ENCODE results near the gene VASH2.
A peak's percentile ranks its signal among the peaks of the same experiment; 100 is the strongest.
"Not testable (repeated sequence)": the region's sequence is repeated elsewhere in the genome, so short reads cannot be mapped to it uniquely, and the experiment has no call there.

Gene VASH2

DNA sequence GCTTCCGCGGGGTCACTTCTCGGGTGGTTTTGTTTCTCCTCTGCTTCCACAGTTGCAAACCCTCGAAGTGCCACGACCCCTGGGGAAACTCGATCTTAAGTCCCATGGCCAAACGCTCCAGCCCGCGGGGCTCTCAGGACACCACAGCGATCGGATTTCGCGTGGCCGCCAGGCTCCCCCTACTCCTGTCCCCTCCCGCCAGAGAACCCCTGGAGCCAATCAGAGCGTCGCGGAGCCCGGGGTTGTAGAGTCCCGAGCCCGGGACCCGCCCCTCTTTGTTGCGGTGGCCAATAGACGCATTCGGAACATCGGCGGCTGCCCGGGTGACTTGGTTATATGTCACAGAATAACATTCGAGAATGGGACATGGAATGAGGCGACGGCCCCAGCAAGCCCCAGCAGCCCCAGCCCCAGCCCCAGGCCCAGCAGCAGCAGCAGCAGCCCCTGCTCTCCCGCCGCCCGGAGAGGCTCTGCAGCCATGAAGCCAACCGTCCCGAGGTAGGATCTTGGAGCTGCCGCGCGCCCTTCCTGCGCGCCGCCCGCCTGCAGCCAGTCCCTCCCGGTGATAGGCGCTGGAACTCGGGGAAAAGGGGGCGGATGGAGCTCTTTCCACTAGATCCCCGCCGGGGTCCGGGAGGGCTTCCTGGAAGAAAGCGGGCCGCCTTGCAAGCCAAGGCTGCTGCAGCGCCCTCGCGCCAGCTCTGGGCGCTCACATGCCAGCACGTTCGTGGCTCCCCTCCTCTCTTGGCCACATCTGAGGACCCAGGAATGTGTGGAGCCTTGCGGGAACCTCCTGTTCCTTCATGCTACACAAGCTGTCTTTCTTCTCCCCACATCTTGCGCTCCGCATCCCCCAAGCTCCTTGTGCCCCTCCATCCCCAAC, at the start of gene VASH2:
VASH2 (plus strand) TSS at position 299 of the 883 bp plus-strand sequence. CDS start 1,002 bp downstream, outside the sequence.
- Histone ChIP-seq H3K27me3 (peaks cover 77% of the 10 kb centered on the region), H3K9me3 (no peaks in the 10 kb centered on the region), H3K4me3 (ENCODE audit: low read depth in 1 of 2, low read length in 1 of 2) (peak within 1 kb of the TSS; percentile 44 to 55), H3K27ac (no peak within 1 kb of the TSS), H3K36me3 (no peaks in the 10 kb centered on the region), H3K4me1 (ENCODE audit: control insufficient read depth in 1 of 2, insufficient read depth in 1 of 2, low read depth in 1 of 2, low read length in 1 of 2) (peaks cover 12 to 18% of the 10 kb centered on the region in 2 experiments)
- TF ChIP-seq, protein P1, sequence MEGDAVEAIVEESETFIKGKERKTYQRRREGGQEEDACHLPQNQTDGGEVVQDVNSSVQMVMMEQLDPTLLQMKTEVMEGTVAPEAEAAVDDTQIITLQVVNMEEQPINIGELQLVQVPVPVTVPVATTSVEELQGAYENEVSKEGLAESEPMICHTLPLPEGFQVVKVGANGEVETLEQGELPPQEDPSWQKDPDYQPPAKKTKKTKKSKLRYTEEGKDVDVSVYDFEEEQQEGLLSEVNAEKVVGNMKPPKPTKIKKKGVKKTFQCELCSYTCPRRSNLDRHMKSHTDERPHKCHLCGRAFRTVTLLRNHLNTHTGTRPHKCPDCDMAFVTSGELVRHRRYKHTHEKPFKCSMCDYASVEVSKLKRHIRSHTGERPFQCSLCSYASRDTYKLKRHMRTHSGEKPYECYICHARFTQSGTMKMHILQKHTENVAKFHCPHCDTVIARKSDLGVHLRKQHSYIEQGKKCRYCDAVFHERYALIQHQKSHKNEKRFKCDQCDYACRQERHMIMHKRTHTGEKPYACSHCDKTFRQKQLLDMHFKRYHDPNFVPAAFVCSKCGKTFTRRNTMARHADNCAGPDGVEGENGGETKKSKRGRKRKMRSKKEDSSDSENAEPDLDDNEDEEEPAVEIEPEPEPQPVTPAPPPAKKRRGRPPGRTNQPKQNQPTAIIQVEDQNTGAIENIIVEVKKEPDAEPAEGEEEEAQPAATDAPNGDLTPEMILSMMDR (IDR thresholded peaks at IDR 0.05): no peak

DNA sequence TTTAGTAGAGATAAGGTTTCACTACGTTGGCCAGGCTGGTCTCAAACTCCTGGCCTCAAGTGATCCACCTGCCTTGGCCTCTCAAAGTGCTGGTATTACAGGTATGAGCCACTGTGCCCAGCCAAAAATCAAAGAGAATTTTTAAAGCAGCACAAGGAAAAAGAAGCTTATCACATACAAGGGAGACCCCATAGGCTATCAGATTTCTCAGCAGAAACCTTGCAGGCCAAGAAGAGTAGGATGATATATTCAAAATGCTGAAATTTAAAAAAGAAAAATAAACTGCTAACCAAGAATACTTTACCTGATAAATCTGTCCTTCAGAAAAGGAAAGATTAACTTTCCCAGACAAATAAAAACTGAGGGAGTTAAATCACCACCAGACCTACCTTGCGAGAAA, 49.1 kb upstream of the VASH2 start:
- Histone ChIP-seq H3K27ac (no peak overlapping the region), H3K4me1 (ENCODE audit: control insufficient read depth in 1 of 2, insufficient read depth in 1 of 2, low read depth in 1 of 2, low read length in 1 of 2) (peaks cover 0 to 19% of the 10 kb centered on the region in 2 experiments), H3K9me3 (no peaks in the 10 kb centered on the region), H3K4me3 (ENCODE audit: low read depth in 1 of 2, low read length in 1 of 2) (no peak overlapping the region), H3K36me3 (peaks cover 25% of the 10 kb centered on the region), H3K27me3 (no peaks in the 10 kb centered on the region)
- TF ChIP-seq, protein P1 (IDR thresholded peaks at IDR 0.05): no peak

DNA sequence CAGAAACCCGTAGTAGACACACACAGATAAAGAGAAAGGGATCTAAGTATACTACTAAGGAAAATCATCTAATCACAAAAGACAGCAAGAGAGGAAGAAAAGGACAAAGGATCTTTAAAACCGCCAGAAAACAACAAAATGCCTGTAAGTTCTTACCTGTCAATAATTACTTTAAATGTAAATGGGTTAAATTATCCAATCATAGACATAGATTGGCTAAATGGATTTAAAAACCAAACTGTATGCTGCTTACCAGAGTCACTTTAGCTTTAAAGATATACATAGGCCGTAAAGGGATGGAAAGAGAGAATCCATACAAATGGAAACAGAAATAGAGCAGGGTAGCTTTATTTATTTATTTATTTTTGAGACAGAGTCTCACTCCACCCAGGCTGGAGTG, 48.3 kb upstream of the VASH2 start:
- Histone ChIP-seq H3K4me1 (ENCODE audit: control insufficient read depth in 1 of 2, insufficient read depth in 1 of 2, low read depth in 1 of 2, low read length in 1 of 2) (peaks cover 0 to 18% of the 10 kb centered on the region in 2 experiments), H3K27ac (no peak overlapping the region), H3K9me3 (no peaks in the 10 kb centered on the region), H3K36me3 (peaks cover 23% of the 10 kb centered on the region), H3K27me3 (no peaks in the 10 kb centered on the region), H3K4me3 (ENCODE audit: low read depth in 1 of 2, low read length in 1 of 2) (no peak overlapping the region)
- TF ChIP-seq, protein P1 (IDR thresholded peaks at IDR 0.05): no peak

DNA sequence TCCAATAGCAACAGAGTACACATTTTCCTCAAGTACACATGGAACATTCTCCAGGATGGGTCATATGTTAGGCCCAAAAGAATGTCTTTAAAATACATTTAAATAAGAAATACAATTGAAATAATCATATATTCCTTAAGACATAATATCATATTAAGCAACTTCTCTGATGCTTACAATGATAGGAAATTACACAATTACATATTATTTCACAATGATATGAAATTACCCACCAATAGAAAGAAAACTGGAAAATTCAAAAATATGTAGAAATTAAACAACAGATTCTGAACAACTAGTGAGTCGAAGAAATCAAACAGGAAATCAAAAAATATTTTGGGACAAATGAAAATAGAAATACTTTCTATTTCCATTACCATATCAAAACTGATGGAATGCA, 46.7 kb upstream of the VASH2 start:
- TF ChIP-seq, protein P1 (IDR thresholded peaks at IDR 0.05): no peak
- Histone ChIP-seq H3K4me3 (ENCODE audit: low read depth in 1 of 2, low read length in 1 of 2) (no peak overlapping the region), H3K4me1 (ENCODE audit: control insufficient read depth in 1 of 2, insufficient read depth in 1 of 2, low read depth in 1 of 2, low read length in 1 of 2) (peaks cover 0 to 11% of the 10 kb centered on the region in 2 experiments), H3K27me3 (no peaks in the 10 kb centered on the region), H3K9me3 (no peaks in the 10 kb centered on the region), H3K27ac (no peak overlapping the region), H3K36me3 (peaks cover 12% of the 10 kb centered on the region)

DNA sequence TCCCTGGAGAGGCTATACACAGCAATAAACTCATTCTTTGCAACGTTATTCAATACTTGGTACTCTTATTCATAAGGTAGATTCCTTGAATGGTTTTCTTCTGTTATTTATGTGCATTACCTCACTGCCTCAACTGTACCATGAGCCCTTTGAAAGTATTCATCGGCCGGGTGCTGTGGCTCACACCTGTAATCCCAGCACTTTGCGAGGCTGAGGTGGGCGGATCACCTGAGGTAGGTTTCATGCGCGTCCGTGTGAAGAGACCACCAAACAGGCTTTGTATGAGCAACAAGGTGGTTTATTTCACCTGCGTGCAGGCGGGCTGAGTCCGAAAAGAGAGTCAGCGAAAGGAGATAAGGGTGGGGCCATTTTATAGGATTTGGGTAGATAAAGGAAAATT, 42.3 kb upstream of the VASH2 start:
- H3K27ac ChIP-seq; H3K4me1 ChIP-seq (ENCODE audit: control insufficient read depth in 1 of 2, insufficient read depth in 1 of 2, low read depth in 1 of 2, low read length in 1 of 2); H3K9me3 ChIP-seq; H3K36me3 ChIP-seq; H3K27me3 ChIP-seq; H3K4me3 ChIP-seq (ENCODE audit: low read depth in 1 of 2, low read length in 1 of 2): not testable (repeated sequence)

DNA sequence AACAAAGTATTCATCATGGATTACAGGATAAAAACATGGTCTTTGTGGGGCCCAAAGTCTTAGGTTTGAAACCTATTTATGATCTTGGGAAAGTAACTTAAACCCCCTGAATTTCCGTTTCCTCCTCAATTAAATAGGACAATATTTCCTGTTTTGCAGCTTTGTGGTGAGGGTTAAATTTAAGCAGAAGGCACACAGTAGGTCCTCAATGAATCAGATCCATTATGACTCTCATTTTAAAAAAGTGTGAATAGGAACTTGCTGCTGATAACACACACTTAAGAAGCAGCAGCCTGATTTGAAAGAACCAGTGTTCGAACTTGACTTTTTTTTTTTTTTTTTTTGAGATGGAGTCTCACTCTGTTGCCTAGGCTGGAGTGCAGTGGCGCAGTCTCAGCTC, 41.4 kb upstream of the VASH2 start:
- TF ChIP-seq, protein P1 (IDR thresholded peaks at IDR 0.05): no peak
- no peaks in the 10 kb centered on the region for H3K9me3 ChIP-seq
- H3K27me3 ChIP-seq: no peaks in the 10 kb centered on the region
- H3K27ac ChIP-seq: no peak overlapping the region
- H3K4me3 ChIP-seq (ENCODE audit: low read depth in 1 of 2, low read length in 1 of 2): no peak overlapping the region
- no peaks in the 10 kb centered on the region for H3K4me1 ChIP-seq (ENCODE audit: control insufficient read depth in 1 of 2, insufficient read depth in 1 of 2, low read depth in 1 of 2, low read length in 1 of 2)
- H3K36me3 ChIP-seq: no peaks in the 10 kb centered on the region

Data from neutrophil (primary cell).